Stimulated activated CD4-positive, alpha-beta T cell treated with anti-CD3 and anti-CD28 coated beads, Interleukin-2, amount 100 ng/mL, for 24 hours (primary cell): ENCODE results near the gene STRADA.
"Not testable (repeated sequence)": the region's sequence is repeated elsewhere in the genome, so short reads cannot be mapped to it uniquely, and the experiment has no call there.

Experiments used
- DNase-seq, 2 donors: peaks; one replicate each; pipeline ENCODE4 v3.0.0-alpha.2; 2020

The STRADA gene

GRCh38 chr17:63753215-63753614 is 11.6 kb upstream of the STRADA start:
- DNase-seq: no peak

GRCh38 chr17:63752707-63753106 is 11.1 kb upstream of the STRADA start:
- DNase-seq: no peak

GRCh38 chr17:63751806-63752205 is 10.2 kb upstream of the STRADA start:
- DNase-seq: peak in 1 of 2 donors; percentile 10

- DNase-seq: no peak
Observed at GRCh38 chr17:63741143-63741407, 524 bp downstream of the STRADA start.

- no peak for DNase-seq
Observed at GRCh38 chr17:63740464-63741142, 996 bp downstream of the STRADA start.

GRCh38 chr17:63735691-63736090 is 5.9 kb downstream of the STRADA start:
- DNase-seq: no peak

GRCh38 chr17:63722403-63722802 is 19.2 kb downstream of the STRADA start:
- no peak for DNase-seq

- DNase-seq: not testable (repeated sequence)
Observed at GRCh38 chr17:63720194-63720593, 21.4 kb downstream of the STRADA start.

- DNase-seq: no peak
Observed at GRCh38 chr17:63718988-63719387, 22.6 kb downstream of the STRADA start.

GRCh38 chr17:63716426-63716825 is 25.2 kb downstream of the STRADA start:
- DNase-seq: no peak

- no peak for DNase-seq
Observed at GRCh38 chr17:63714550-63715277, 26.9 kb downstream of the STRADA start.

- no peak for DNase-seq
Observed at GRCh38 chr17:63709110-63709509, 32.5 kb downstream of the STRADA start.

GRCh38 chr17:63707151-63707550 is 34.4 kb downstream of the STRADA start:
- DNase-seq: no peak

GRCh38 chr17:63706336-63707082 is 35.1 kb downstream of the STRADA start:
- DNase-seq: no peak

- no peak for DNase-seq
Observed at GRCh38 chr17:63705657-63706056, 35.9 kb downstream of the STRADA start.

GRCh38 chr17:63704836-63705235 is 36.8 kb downstream of the STRADA start:
- DNase-seq: no peak

GRCh38 chr17:63704259-63704576 is 37.4 kb downstream of the STRADA start:
- no peak for DNase-seq

- no peak for DNase-seq
Observed at GRCh38 chr17:63703556-63704258, 37.9 kb downstream of the STRADA start.

- DNase-seq: no peak
Observed at GRCh38 chr17:63703029-63703428, 38.6 kb downstream of the STRADA start.

- no peak for DNase-seq
Observed at GRCh38 chr17:63702721-63703015, 38.9 kb downstream of the STRADA start.

GRCh38 chr17:63701868-63702720 is 39.5 kb downstream of the STRADA start:
- DNase-seq: peak; percentile 69 to 75

GRCh38 chr17:63701456-63701820 is 40.2 kb downstream of the STRADA start:
- DNase-seq: peak in 1 of 2 donors; percentile 32
